DND-41 (cell line): ENCODE data around the gene AKAP13.

ENCODE experiments used
- EZH2 ChIP-seq: IDR thresholded peaks from 3 replicates; pipeline ENCODE4 v1.6.1; 2012; ENCODE audit warnings: borderline replicate concordance, low read depth, mild to moderate bottlenecking, moderate library complexity, low read length, inconsistent platforms; ENCODE audit not compliant: severe bottlenecking
- TF ChIP-seq, protein P1 (sequence below): IDR thresholded peaks from 2 replicates; pipeline ENCODE4 v1.5.1; 2012; ENCODE audit warnings: borderline replicate concordance, low read length, moderate library complexity, mild to moderate bottlenecking; ENCODE audit not compliant: poor library complexity, severe bottlenecking; ENCODE audit errors: extremely low read depth

DNA sequence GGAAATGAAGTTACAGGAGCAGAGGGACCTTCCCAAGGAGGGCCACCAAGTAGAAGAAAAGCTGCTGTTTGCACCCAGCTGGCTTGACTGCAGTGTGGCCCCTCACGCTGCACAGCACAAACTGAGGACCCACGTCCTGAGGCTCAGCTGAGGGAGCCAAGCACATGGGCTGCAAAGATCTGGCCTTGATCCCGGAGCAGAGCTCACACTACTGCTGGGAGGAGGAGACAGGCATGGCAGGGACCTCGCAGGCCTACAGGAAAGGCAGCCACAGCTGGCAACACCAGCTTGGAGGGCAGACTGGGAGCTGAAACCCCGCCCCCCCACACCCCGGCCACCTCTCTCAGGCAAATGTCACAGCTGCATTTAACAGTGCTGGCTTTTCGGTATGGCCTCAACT lies 374.6 kb downstream of the AKAP13 start:
- TF ChIP-seq, protein P1, sequence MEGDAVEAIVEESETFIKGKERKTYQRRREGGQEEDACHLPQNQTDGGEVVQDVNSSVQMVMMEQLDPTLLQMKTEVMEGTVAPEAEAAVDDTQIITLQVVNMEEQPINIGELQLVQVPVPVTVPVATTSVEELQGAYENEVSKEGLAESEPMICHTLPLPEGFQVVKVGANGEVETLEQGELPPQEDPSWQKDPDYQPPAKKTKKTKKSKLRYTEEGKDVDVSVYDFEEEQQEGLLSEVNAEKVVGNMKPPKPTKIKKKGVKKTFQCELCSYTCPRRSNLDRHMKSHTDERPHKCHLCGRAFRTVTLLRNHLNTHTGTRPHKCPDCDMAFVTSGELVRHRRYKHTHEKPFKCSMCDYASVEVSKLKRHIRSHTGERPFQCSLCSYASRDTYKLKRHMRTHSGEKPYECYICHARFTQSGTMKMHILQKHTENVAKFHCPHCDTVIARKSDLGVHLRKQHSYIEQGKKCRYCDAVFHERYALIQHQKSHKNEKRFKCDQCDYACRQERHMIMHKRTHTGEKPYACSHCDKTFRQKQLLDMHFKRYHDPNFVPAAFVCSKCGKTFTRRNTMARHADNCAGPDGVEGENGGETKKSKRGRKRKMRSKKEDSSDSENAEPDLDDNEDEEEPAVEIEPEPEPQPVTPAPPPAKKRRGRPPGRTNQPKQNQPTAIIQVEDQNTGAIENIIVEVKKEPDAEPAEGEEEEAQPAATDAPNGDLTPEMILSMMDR = no peak
- TF ChIP-seq EZH2 = no peak
